Esophagus squamous epithelium (tissue), 4 donors: ENCODE measurements around the gene CDIPT.

Source experiments
- CTCF ChIP-seq, 6 experiments: fragments of 450-650 bp in 4 of 6; fragments of 200-600 bp in 2 of 6; sonication (generic) in 2 of 6; IDR thresholded peaks; one replicate each; pipeline ENCODE4 v1.5.1; 2016 to 2019; ENCODE audit warnings: antibody characterized with exemption in 6 of 6, mild to moderate bottlenecking in 4 of 6, moderate library complexity in 4 of 6
- POLR2A ChIP-seq, 4 donors: fragments of 450-650 bp; IDR thresholded peaks; one replicate each; pipeline ENCODE4 v1.6.1; 2017; ENCODE audit warnings: antibody characterized with exemption in 4 of 4, mild to moderate bottlenecking in 4 of 4, moderate library complexity in 3 of 4

GRCh38 chr16:29912087-29912486 is 49.1 kb upstream of the CDIPT start:
- TF ChIP-seq POLR2A (IDR thresholded peaks at IDR 0.05) (no peak), CTCF (IDR thresholded peaks at IDR 0.05) (no peak)
